ENCODE data around the gene CYRIA.

CYRIA gene

DNA sequence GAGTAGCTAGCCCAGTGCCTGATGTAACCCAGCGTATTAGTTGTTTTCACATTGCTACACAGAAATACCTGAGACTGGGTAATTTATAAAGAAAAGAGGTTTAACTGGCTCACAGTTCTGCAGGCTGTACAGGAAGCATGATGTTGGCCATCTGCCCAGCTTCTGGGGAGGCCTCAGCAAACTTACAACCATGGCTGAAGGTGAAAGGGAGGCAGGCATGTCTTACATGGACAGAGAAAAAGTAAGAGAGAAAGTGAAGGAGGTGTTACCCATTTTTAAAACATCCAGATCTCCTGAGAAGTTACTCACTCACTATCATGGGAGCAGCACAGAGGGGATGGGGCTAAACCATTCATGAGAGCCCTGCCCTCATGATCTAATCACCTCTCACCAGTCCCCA lies 6.1 kb upstream of the CYRIA start:
- no peak for FAIRE-seq
- DNase-seq (ENCODE audit: insufficient read length, low spot score): no peak

DNA sequence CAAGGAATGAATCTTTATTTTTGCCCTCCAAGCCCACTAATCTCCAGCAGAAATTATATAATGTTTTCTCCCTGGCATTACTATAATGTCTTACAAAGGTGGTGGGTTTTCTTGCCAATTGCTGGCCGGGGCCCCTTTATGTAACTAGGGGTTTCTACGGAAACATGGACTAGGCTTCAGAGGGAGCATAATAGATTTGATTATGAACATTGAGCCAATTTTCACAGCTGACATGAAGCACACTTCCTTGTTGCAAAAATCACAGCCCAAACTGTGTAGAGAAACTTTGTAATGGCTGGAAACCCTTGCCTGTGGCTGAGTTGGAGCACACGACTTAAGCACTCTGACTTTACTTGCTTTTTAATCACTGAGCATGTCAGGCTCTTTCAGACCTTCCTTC lies 3.8 kb upstream of the CYRIA start:
- no peak for FAIRE-seq
- no peak for DNase-seq (ENCODE audit: insufficient read length, low spot score)

DNA sequence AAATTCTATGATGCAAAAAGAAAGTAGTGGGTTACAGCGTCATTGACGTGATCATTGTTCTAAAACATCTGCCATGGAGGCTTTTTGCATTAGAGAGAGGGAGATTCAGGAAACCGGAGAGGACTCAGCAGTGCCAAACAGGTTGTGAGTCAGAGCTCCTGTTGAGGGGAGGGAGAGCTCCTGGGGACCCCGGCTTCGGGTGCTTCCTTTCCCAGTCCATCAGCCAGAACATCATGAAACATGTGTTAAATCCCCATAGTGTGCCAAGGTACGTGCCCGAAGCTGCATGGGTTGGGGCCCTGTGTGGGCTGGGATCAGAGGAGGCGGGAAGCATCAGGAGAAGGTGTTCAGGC lies 791 bp upstream of the CYRIA start:
- DNase-seq (ENCODE audit: insufficient read length, low spot score) (no peak), FAIRE-seq (no peak)

DNA sequence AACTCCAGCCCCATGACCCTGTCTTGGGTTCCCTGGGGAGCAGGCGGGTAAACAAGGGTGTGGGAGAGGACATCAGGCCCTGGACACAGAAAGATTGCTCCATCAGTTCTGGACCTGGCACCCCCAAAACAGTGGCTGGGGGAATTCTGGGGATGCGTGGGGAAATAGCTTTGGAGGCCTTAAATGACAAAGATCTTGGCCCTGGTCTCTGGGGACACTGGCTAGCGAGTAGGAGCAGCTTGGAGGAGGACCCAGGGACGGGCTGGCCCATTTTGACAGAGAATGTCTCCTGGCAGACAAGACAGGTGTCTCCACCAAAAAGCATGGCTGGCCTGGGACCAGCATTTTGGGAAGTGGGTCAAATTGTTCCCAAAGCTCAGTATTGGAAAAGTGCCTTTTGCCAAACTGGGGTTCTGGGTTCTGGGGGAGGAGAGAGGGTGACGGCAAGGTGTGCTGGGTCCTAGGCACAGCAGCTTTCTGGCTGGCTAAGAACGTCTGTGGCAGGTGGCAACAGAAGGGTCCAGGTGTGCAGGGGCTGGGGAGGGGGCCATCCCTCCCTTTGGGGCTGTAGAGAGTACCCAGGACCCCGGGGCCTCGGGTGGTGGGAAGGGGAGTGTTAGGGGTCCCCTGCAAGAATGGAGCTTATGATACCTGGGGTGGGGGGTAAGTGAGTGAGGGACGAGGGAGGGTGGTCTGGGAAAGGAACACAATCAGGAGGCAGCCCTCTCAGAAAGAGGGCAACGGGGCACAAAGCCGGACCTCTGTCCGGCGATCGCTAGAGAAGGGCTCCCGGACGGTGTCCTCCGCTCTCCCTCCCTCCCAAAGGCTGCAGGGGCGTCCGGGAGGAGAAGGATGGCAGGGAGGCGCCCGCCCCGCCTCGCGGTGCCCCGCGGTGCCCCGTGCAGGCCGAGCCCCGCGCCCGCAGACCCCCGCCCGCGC lies 556 bp downstream of the CYRIA start:
- FAIRE-seq (no peak), DNase-seq (ENCODE audit: insufficient read length, low spot score) (no peak)

DNA sequence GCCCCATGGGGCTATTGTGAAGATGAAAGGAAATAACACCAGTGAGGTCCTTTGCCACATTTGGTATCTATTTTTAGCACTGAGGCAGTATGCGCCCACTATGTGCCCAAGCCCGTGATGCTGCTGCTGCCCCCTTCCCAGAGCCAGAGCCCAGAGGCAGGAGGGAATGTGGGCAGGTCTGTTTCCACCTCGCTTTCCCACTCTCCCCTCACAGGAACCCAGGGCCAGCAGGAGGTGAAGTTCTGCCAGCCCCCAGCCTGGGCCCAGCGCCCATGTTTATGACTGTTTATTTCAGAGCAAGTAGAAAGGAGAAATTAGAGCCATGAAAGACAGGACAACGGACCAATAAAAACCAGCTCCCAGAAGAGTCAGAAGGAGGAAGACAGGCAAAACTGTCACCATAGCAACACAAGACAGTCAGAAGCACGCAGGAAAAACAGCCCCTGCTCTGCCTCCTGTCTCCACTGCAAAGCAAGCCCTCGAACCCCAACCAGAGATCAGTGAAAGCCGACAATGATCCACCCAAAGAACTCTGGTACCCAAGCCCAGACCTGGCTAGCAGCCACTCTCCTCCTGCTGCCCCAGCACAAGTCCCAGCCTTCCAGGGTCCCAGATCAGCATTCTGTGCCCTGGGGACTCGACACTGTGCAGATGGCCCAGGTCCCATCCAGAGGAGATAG lies 1.4 kb downstream of the CYRIA start:
- no peak for FAIRE-seq
- no peak for DNase-seq (ENCODE audit: insufficient read length, low spot score)

DNA sequence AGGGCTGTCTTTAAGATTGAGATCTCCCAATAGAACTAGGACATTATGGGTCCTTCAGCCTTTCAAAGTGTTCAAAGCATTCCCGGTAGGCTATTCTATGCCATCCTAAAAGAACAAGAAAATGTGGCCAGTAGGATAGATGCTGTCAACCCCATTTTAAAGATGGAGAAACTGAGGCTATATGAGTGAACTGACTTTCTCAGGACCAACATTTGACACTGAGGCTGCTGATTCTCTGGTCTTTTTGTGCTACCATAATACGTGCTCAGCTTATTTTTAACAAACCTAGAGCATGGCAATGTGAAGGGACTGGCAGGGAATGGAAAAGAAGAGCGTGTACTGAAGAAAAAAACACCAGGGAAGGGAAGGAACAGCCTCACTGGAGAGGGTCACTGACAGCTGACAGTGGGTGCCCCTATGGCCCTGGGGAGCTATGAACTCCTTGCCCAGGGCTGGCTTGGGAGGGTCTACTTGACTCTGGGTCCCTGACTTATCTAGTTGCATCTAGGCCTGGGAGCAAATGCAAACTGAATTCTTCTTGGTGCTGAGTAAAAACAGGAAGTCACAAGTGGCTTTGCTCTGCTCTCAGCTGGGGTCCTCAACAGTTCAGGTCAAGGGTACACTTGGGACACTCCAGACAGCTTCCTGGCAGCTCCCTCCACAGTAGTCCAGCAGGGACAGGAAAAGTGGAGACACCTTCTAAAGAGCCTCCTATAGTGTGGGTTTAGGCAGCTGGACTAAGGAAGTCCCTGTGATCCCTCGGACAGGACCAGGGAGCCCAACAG lies 2.3 kb downstream of the CYRIA start:
- DNase-seq (ENCODE audit: insufficient read length, low spot score) (no peak), FAIRE-seq (no peak)

DNA sequence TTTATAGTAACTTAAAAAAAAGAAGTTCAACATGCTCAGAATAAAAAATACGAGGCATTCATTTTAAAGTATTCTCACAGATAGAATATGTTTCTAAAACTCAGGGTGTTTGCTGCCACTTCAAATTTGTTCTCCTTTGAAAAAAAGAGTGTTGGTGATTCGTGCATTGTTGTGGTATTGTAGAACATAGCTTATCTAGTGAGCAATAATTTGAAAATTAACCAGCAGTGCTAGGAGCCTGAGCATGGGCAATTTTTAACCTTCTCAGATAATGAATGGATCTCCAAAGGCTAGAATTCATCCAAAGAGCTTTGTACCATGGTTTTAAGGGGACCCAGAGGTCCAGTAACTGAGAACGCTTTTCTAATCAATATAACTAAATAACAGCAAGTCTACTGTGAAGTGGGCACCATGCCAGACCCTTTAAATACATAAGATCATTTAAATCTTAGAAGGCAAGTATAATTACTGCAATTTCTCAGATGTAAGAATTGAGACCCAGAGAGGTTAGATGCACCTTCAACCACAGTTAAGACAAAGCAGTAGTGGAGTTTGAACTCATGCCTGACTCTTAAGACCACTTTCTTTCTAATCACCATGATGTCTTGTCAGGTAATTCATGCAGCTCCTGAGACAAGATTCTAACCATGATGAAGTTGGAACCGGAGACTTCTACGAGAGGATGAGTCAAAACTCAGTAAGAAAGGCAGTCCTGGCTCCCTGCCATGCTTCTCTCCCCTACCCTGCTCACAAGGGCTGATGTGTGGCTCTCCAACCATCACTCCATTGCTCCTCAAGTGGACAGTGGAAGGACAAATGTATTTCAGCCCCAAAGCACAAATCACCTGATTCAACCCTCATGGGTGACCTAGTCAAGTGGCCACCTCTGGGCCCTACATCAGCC lies 3.4 kb downstream of the CYRIA start:
- DNase-seq (ENCODE audit: insufficient read length, low spot score) (no peak), FAIRE-seq (no peak)

DNA sequence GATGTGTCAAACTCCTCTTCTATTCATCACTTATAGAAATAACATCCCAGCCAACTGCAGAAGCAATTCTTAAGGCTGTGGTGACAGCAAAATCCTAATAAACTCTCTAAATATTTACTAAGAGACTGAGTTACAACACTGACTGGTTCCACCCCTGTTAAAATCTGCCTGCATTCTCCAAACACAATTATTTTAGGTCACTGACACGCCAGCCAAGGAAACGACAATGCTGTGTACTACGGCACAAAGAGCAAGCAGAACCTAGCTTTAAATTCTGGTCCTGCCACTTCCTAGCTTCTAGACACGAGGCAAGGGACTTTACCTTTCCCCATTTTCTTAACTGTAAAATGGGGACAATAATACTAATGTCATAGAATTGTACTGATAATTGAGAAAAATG lies 4.1 kb downstream of the CYRIA start:
- DNase-seq (ENCODE audit: insufficient read length, low spot score) (no peak), FAIRE-seq (no peak)

DNA sequence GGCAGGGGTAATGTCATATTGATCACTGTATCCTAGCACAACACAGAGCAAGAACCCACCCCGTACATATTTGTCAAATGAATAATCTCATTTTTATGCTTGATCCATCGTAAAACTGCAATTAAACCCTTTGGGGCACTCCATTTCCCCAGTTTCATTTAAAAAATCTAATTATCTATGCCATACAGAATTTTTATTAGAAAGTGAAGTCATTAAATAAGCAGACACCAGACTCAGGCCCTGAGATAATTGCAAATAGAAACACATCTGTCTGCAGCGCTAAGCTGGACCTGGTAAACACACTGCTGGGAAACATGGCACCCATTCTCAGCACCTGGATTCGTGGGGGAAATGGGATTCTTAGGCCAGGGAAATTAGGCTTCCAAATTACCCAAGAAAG lies 5.1 kb downstream of the CYRIA start:
- FAIRE-seq: no peak
- DNase-seq (ENCODE audit: insufficient read length, low spot score): no peak

DNA sequence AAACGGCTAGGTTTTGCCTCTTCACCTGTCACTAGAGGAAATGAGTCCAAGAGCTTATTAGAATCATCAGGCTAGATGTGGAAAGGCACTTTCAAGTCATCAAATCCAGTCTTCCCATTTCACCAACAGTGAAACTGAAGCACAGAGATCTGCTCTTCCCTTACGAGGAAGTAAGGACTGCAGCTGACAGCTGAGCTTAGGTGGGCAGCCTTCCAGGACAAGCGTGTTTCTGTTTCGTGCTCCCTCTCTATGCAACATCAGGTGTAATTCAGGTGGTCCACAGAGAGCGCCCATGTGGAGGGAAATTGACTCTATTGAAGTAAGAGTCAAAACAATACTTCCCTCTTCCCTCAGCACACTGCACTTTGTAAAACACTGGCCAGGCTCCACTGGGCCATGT lies 5.5 kb downstream of the CYRIA start:
- DNase-seq (ENCODE audit: insufficient read length, low spot score) (no peak), FAIRE-seq (no peak)

DNA sequence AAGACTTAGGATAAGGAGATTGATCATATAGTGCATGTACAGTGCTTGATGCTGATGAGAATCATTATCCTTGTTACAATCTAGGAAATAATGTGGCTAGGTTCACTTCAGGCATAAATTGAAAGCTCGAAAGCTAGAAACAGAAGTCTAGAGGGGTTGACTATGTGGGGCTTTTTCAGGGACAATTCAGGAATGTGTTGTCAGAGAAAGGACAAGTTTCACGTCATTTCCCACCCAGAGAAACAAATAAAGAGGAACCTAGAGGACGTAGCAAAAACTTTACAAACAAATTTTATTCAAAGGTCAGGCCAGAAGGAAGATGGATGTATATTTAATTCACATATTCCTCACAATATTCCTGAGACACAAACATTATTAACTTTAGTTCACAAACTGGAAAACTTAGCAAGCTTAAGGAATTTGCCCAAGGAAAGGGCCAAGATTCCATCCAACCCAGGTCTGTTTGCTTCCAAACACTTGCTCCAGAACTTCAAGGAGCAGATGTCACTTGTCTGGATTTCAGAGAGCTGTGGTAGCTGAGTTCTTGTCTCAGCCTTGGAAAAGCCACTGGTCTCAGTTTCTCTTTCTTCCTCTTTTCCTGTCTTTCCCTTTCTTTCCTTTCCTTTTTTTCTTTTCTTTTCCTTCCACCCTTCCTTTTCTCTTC lies 7.4 kb downstream of the CYRIA start:
- DNase-seq (ENCODE audit: insufficient read length, low spot score) (no peak), FAIRE-seq (no peak)

DNA sequence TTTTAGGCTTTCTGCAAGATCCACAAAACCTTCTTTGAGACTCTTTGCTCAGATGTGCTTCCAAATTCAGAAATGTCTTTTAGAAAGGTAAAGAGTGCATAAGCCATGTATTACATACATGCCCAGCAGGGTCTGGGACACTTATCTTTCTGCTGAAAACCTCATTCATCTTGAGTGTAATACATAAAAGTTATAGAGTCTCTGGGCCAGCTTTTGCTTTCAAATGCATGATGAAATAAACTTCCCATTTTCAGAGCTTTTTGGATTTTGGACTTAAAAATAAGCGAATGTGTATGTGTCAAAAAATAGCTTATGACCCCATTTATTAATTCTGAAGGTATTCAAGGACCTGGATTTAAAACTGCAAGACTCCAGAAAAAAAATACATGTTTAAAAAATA lies 8.0 kb downstream of the CYRIA start:
- FAIRE-seq: no peak
- no peak for DNase-seq (ENCODE audit: insufficient read length, low spot score)

DNA sequence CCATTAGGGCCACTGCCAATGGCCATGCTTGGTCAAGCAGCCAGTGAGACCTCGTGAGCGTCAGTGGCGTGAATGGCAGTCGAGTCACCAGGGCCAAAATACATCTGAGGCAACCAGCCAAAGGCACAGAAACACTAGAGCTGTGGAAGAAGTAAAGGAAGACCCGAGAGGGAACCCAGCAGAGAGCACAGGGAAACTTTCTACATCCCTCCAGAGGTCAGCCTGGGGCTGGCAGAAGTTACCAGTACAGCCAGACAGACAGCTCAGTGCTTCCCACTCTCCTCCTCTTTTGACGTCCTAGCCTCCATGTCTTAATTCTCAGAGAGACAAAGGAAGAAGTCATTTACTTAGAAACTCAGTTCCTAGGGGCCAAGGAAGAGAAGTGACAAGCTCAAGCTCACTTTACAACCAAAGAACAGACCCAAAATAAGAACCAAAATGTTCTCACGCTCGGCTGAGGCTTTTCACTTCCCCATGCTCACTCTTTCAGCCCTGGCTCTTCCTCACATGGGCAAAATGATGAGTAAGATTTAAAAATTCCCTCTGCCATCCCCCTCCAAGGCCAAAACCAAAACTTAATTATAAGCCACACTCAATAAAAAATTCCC lies 8.7 kb downstream of the CYRIA start:
- DNase-seq (ENCODE audit: insufficient read length, low spot score): peak; percentile 27
- FAIRE-seq: peak; percentile 76

DNA sequence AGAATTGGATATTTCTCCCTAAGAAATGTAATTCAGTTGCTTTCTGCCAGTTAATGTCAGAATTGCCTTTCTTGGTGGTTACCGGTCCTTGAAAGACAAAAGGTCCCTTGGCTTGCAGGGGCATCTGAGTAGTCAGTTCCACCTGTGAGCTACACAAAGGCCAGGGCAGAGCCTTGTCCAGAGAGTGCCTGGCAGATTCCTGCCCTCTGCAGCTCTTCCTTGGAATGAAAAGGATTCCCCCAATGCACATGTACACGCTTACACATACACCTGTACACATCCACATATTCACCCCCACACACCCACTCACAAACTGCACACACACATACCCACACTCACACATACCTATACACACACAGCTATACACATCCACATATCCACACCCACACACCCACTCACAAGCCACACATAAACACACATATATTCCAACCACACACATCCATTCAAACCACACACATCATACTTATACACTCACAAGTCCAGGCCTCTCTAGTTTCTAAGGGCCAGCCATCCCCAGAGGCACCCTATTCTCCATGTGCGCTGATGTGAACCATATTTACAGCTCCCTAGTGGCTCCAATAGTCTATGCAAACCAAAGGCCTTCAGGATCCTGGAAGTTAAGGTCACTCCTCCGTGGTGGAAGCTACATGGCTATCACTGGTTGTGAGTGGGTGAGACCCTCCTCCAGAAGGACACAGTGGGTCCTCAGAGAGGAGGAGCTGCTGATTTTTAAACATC lies 9.6 kb downstream of the CYRIA start:
- no peak for DNase-seq (ENCODE audit: insufficient read length, low spot score)
- FAIRE-seq: no peak

DNA sequence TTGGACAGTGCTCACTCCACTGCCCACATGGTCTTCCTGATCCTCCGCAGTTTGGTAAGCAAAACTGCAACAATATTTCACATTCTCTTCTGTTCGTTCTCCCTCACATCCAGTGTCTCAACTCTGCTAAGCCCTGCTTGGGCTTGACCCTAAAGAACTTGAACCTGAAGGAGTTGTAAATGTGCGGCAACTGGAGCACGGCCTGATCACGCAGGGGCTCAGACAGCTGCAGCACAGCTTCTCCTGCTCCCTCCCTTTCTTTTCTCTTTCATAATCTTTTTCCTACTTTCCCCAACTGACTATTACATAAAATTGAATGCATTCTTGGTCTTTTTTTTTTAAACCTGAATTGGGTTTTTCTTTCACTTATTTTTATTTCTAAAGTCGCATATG lies 10.2 kb downstream of the CYRIA start:
- FAIRE-seq (no peak), DNase-seq (ENCODE audit: insufficient read length, low spot score) (no peak)

DNA sequence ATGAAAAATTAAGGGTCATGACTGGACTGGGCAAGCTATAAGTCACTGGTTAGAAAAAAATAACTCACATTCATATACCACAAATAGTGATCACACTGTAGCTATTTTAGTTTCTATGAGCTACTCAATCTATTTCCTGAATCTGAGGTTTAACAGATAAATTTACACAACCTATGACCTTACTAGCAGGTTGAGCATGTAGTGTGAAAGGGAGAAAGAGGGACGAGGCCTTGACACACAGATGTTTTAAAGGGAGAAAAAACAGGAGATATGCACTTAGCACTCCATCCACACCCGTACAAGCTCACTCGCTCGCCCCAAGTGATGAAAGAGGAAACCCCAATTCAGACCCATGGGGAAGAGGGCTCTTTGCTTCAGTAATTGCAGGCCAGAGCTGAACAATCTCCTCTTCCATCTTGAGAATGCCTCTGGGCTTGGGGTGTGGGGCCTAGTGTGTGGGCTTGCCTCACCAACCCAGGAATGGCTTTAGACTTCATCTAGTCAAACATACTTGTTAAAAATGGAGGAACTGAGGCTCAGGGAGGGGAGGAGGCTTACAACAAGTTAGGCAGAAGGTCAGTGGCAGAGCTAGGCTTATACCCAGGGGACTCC lies 10.7 kb downstream of the CYRIA start:
- FAIRE-seq: no peak
- no peak for DNase-seq (ENCODE audit: insufficient read length, low spot score)

DNA sequence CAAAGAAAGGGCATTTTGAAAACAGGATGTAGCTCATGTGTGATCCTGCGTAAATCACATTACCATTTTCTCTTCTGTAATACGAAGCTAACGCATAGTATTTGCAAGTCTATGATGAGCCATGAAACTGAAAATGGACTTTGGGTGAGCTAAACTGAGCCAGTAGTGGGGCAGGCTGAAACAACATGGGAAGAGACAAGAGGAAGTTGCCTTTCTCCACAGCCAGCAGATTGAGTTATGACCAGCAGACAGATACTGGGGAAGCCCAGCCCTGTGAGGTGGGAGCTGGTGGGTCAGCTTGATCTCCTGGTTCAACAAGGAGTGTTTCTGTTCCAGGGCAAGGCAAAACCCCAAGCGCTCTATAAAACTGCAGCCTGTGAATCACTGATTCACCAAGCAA lies 11.8 kb downstream of the CYRIA start:
- peak; percentile 80 for FAIRE-seq
- DNase-seq (ENCODE audit: insufficient read length, low spot score): no peak

DNA sequence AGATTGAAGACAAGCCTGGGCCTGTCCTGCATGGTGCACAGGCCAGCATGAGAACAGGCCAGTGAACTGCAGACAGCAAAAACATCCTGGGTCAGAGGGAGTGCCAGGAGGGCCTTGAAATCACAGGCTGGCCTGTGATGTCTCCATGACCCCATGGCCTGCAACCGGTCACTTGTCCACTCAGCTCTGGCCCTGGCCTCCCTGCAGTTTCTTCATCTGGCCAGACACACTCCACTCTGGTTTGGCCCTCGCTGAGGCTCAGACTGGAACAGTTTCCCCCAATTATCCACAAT lies 12.6 kb downstream of the CYRIA start:
- DNase-seq (ENCODE audit: insufficient read length, low spot score) (no peak), FAIRE-seq (no peak)
